Neural cell (in vitro differentiated cells): ENCODE results near the gene ZBTB21. TPM values are rescaled to one million over a fixed set of nuclear protein-coding genes. Genes with fewer than 3 reads are reported as not detected.

ENCODE experiments used
- H2AFZ ChIP-seq: fragments of 200-600, 300-800 bp; sonication (generic), shearing (Covaris generic); 2 replicates; pipeline ENCODE4 v1.6.0; 2014; ENCODE audit warnings: low read depth, mild to moderate bottlenecking, antibody characterized with exemption, low read length, moderate library complexity
- H3F3A ChIP-seq: fragments of 200-600 bp; shearing (Covaris generic); 2 replicates; pipeline ENCODE4 v1.6.1; 2016; ENCODE audit warnings: mild to moderate bottlenecking, moderate library complexity, mixed read lengths, antibody characterized with exemption, low read length; ENCODE audit not compliant: insufficient read depth, poor library complexity, severe bottlenecking
- H3K27ac ChIP-seq: fragments of 200-600, 300-800 bp; sonication (generic), shearing (Covaris generic); 2 replicates; pipeline ENCODE4 v1.5.1; 2014; ENCODE audit warnings: mild to moderate bottlenecking, low read length, moderate library complexity
- H3K27me3 ChIP-seq: fragments of 300-800, 200-600 bp; sonication (generic), shearing (Covaris generic); 2 replicates; pipeline ENCODE4 v1.6.0; 2014; ENCODE audit warnings: mild to moderate bottlenecking, low read depth, low read length, moderate library complexity; ENCODE audit not compliant: insufficient read depth
- H3K36me3 ChIP-seq: fragments of 300-800, 200-600 bp; sonication (generic), shearing (Covaris generic); 2 replicates; pipeline ENCODE4 v1.5.1; 2014; ENCODE audit warnings: mild to moderate bottlenecking, antibody characterized with exemption, low read length, moderate library complexity; ENCODE audit not compliant: insufficient read depth
- H3K4me2 ChIP-seq: fragments of 300-800, 200-600 bp; sonication (generic), shearing (Covaris generic); 2 replicates; pipeline ENCODE4 v1.6.0; 2014; ENCODE audit warnings: mild to moderate bottlenecking, low read length
- H3K4me3 ChIP-seq: fragments of 300-800, 200-600 bp; sonication (generic), shearing (Covaris generic); 2 replicates; pipeline ENCODE4 v1.5.1; 2014; ENCODE audit warnings: mild to moderate bottlenecking, low read length, moderate library complexity
- H3K79me2 ChIP-seq: fragments of 200-600 bp; shearing (Covaris generic); replicated peaks from 2 replicates; pipeline ENCODE4 v1.6.0; 2014; ENCODE audit warnings: mild to moderate bottlenecking, low read length, moderate library complexity; ENCODE audit not compliant: insufficient read depth
- H3K9ac ChIP-seq: fragments of 300-800, 200-600 bp; sonication (generic), shearing (Covaris generic); 2 replicates; pipeline ENCODE4 v1.6.1; 2016; ENCODE audit warnings: mild to moderate bottlenecking, low read length, mixed read lengths
- H3K9me2 ChIP-seq: fragments of 200-600 bp; shearing (Covaris generic); 2 replicates; pipeline ENCODE4 v1.6.1; 2016; ENCODE audit warnings: mild to moderate bottlenecking, low read length, mixed read lengths; ENCODE audit not compliant: insufficient read depth
- H3K9me3 ChIP-seq: fragments of 200-600, 300-800 bp; sonication (generic), shearing (Covaris generic); 2 replicates; pipeline ENCODE4 v1.6.1; 2016; ENCODE audit warnings: mild to moderate bottlenecking, mixed run types, low read length, moderate library complexity, mixed read lengths
- H4K20me1 ChIP-seq: fragments of 200-600 bp; shearing (Covaris generic); 2 replicates; pipeline ENCODE4 v1.6.1; 2016; ENCODE audit warnings: mild to moderate bottlenecking, mixed run types; ENCODE audit not compliant: insufficient read depth
- EP300 ChIP-seq: fragments of 450-650 bp; conservative IDR thresholded peaks from 2 replicates; pipeline ENCODE4 v1.6.1; 2014; ENCODE audit warnings: antibody characterized with exemption, mild to moderate bottlenecking, moderate library complexity; ENCODE audit not compliant: poor library complexity, severe bottlenecking
- EZH2 ChIP-seq: fragments of 200-600, 300-800 bp; shearing (Covaris generic), sonication (generic); IDR thresholded peaks from 2 replicates; pipeline ENCODE4 v1.6.1; 2014; ENCODE audit warnings: antibody characterized with exemption, low read length, borderline replicate concordance, mild to moderate bottlenecking; ENCODE audit not compliant: insufficient read depth, poor library complexity, severe bottlenecking
- MXI1 ChIP-seq: fragments of 450-650 bp; conservative IDR thresholded peaks from 2 replicates; pipeline ENCODE4 v1.6.1; 2014; ENCODE audit warnings: antibody characterized with exemption, mild to moderate bottlenecking; ENCODE audit not compliant: poor library complexity, severe bottlenecking
- POLR2AphosphoS5 ChIP-seq: IDR thresholded peaks from 2 replicates; pipeline ENCODE4 v1.6.1; 2012
- RAD21 ChIP-seq: fragments of 450-650 bp; conservative IDR thresholded peaks from 2 replicates; pipeline ENCODE4 v1.6.1; 2014; ENCODE audit warnings: antibody characterized with exemption, mild to moderate bottlenecking, moderate library complexity
- SMC3 ChIP-seq: fragments of 450-650 bp; conservative IDR thresholded peaks from 2 replicates; pipeline ENCODE4 v1.6.1; 2014; ENCODE audit warnings: antibody characterized with exemption, mild to moderate bottlenecking, moderate library complexity; ENCODE audit not compliant: poor library complexity
- TAF1 ChIP-seq: IDR thresholded peaks from 2 replicates; pipeline ENCODE4 v1.6.1; 2012; ENCODE audit warnings: low read depth
- polyA plus RNA-seq: library from polyadenylated mRNA; depleted of rRNA; stranded (reverse); fragments of >200 nt; gene quantifications from 2 replicates; pipeline ENCODE4 v1.2.3, GENCODE V29; 2014
- TF ChIP-seq, protein P1 (sequence below): fragments of 450-650 bp; IDR thresholded peaks from 2 replicates; pipeline ENCODE4 v1.5.1; 2014; ENCODE audit warnings: antibody characterized with exemption, mild to moderate bottlenecking, moderate library complexity; ENCODE audit not compliant: poor library complexity, severe bottlenecking
- TF ChIP-seq, protein P2 (sequence below): IDR thresholded peaks from 2 replicates; pipeline ENCODE4 v1.6.1; 2012; ENCODE audit warnings: borderline replicate concordance

The ZBTB21 gene
- polyA plus RNA-seq, 1 donor from 2014 or later: 8.0 TPM

DNA sequence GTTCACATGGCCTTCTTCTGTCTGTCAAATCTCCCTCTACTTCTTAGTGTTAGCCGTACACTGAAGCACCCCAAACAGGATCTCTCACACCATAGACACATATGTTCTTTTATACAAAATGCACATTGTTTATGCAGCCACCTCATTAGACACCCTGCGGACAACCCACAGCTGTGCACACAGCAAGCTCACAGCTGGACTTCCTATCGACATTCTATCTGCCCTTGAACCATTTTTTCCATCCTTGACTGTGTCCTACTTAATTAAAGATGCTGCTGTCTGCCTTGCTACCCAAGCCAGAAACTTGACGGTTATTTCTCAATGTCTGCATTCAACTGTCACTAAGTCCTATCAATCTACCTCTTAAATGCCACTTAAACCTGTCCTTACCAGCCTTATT, 3.2 kb upstream of the ZBTB21 start:
- TF ChIP-seq EZH2: no peak
- TF ChIP-seq, protein P1, sequence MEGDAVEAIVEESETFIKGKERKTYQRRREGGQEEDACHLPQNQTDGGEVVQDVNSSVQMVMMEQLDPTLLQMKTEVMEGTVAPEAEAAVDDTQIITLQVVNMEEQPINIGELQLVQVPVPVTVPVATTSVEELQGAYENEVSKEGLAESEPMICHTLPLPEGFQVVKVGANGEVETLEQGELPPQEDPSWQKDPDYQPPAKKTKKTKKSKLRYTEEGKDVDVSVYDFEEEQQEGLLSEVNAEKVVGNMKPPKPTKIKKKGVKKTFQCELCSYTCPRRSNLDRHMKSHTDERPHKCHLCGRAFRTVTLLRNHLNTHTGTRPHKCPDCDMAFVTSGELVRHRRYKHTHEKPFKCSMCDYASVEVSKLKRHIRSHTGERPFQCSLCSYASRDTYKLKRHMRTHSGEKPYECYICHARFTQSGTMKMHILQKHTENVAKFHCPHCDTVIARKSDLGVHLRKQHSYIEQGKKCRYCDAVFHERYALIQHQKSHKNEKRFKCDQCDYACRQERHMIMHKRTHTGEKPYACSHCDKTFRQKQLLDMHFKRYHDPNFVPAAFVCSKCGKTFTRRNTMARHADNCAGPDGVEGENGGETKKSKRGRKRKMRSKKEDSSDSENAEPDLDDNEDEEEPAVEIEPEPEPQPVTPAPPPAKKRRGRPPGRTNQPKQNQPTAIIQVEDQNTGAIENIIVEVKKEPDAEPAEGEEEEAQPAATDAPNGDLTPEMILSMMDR: no peak
- TF ChIP-seq TAF1: no peak
- TF ChIP-seq, protein P2, sequence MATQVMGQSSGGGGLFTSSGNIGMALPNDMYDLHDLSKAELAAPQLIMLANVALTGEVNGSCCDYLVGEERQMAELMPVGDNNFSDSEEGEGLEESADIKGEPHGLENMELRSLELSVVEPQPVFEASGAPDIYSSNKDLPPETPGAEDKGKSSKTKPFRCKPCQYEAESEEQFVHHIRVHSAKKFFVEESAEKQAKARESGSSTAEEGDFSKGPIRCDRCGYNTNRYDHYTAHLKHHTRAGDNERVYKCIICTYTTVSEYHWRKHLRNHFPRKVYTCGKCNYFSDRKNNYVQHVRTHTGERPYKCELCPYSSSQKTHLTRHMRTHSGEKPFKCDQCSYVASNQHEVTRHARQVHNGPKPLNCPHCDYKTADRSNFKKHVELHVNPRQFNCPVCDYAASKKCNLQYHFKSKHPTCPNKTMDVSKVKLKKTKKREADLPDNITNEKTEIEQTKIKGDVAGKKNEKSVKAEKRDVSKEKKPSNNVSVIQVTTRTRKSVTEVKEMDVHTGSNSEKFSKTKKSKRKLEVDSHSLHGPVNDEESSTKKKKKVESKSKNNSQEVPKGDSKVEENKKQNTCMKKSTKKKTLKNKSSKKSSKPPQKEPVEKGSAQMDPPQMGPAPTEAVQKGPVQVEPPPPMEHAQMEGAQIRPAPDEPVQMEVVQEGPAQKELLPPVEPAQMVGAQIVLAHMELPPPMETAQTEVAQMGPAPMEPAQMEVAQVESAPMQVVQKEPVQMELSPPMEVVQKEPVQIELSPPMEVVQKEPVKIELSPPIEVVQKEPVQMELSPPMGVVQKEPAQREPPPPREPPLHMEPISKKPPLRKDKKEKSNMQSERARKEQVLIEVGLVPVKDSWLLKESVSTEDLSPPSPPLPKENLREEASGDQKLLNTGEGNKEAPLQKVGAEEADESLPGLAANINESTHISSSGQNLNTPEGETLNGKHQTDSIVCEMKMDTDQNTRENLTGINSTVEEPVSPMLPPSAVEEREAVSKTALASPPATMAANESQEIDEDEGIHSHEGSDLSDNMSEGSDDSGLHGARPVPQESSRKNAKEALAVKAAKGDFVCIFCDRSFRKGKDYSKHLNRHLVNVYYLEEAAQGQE: no peak
- TF ChIP-seq RAD21: no peak
- TF ChIP-seq EP300: no peak
- no peak for TF ChIP-seq MXI1
- no peak for TF ChIP-seq POLR2AphosphoS5
- no peak for TF ChIP-seq SMC3
- Histone ChIP-seq H3K27me3 (no peaks in the 10 kb centered on the region), H3K4me3 (no peak overlapping the region)

DNA sequence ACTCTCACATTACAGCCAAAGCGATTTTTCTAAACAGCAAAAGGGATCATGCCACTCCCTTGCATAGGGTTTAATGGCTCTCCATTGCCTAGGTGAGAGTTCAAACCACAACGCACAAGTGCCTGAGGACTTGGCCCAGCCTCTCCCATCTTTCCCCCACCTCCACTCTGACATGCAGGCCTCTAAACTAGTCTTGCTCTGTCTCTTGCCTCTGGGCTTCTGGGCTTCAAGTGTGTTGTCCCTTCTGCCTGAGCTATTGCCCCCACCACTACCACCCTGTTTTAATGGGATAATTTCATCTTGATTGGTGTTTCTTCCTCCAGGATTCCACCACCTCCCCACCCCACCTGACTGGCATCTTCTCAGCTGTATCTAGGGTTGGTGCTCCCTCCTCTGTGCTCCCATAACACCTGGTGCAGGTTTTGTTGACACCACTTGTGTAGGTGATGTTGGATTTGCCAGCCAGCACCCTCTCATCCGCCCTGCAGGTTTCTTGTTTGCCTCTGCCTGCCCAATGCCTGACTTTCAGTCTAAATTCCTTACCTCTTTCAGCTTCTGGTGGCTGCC, 2.7 kb upstream of the ZBTB21 start:
- TF ChIP-seq EP300 (no peak), SMC3 (no peak), EZH2 (no peak), RAD21 (no peak), MXI1 (no peak), TAF1 (no peak), POLR2AphosphoS5 (no peak)
- TF ChIP-seq, protein P2: no peak
- TF ChIP-seq, protein P1: no peak
- Histone ChIP-seq H3K9me3 (no peaks in the 10 kb centered on the region), H3K4me3 (no peak overlapping the region), H3K36me3 (peaks cover 2% of the 10 kb centered on the region), H3K27ac (no peak overlapping the region), H3K9ac (no peak overlapping the region), H3F3A (no peaks in the 10 kb centered on the region), H3K9me2 (no peaks in the 10 kb centered on the region), H3K27me3 (no peaks in the 10 kb centered on the region), H3K79me2 (peaks cover 13% of the 10 kb centered on the region), H2AFZ (no peak overlapping the region), H3K4me2 (no peak overlapping the region), H4K20me1 (peaks cover 5% of the 10 kb centered on the region)

More for the DNA sequence above, 3.2 kb upstream of the ZBTB21 start:
- H3K27ac ChIP-seq: no peak overlapping the region
- H3K9me2 ChIP-seq: no peaks in the 10 kb centered on the region
- no peaks in the 10 kb centered on the region for H3K9me3 ChIP-seq
- no peak overlapping the region for H2AFZ ChIP-seq
- H3K4me2 ChIP-seq: no peak overlapping the region
- H3K79me2 ChIP-seq: peaks cover 8% of the 10 kb centered on the region
- H3K9ac ChIP-seq: no peak overlapping the region
- no peaks in the 10 kb centered on the region for H3K36me3 ChIP-seq
- peaks cover 5% of the 10 kb centered on the region for H4K20me1 ChIP-seq
- H3F3A ChIP-seq: no peaks in the 10 kb centered on the region
